Lower leg skin (tissue), 4 donors: Measurements from ENCODE around the gene PABPN1L. TPM values are rescaled to one million over a fixed set of nuclear protein-coding genes. Genes with fewer than 3 reads are reported as not detected.

Source experiments
- DNase-seq, 2 donors: peaks; one replicate each; pipeline ENCODE4 v3.0.0-alpha.2; 2019; ENCODE audit warnings: low spot score in 2 of 2
- H3K4me3 ChIP-seq: fragments of 200-600 bp; sonication (generic); 2 replicates; pipeline ENCODE4 v1.5.1; 2017; ENCODE audit warnings: mild to moderate bottlenecking, low read depth; ENCODE audit not compliant: poor library complexity, severe bottlenecking
- CTCF ChIP-seq, 3 donors: fragments of 450-650 bp; IDR thresholded peaks; one replicate each; pipeline ENCODE4 v1.5.1; 2016; ENCODE audit warnings: antibody characterized with exemption in 3 of 3, mild to moderate bottlenecking in 3 of 3, moderate library complexity in 2 of 3
- POLR2A ChIP-seq, 2 donors: fragments of 450-650 bp; IDR thresholded peaks; one replicate each; pipeline ENCODE4 v1.6.1; 2016 to 2017; ENCODE audit warnings: antibody characterized with exemption in 2 of 2, mild to moderate bottlenecking in 1 of 2, moderate library complexity in 1 of 2
- WGBS, 2 donors: methylation state at CpG; one replicate each; pipeline ENCODE4 v1.1.5; 2018; 5-methylcytosine and 5-hydroxymethylcytosine counted together
- intact Hi-C: fragments of 100-400 bp; cut with DNase I; formaldehyde crosslinking; loops from one replicate; pipeline ENCODE4 v1.15.0; 2023; ENCODE audit warnings: low total_unique reads
- total RNA-seq, 4 donors: library from RNA; depleted of rRNA; stranded (reverse); fragments of >200 nt; gene quantifications; one replicate each; pipeline ENCODE4 v1.1.0, GENCODE V29; 2016

The PABPN1L gene
- total RNA-seq, 4 donors from 2014 or later, result not detected

GRCh38 chr16:88833086-88833485, 33.4 kb downstream of the PABPN1L start:
- H3K4me3 ChIP-seq, result no peak overlapping the region
- intact Hi-C loops, result no loop called here
- TF ChIP-seq POLR2A (IDR thresholded peaks at IDR 0.05), result no peak
- no peak for TF ChIP-seq CTCF (IDR thresholded peaks at IDR 0.05)
- WGBS, 2 donors, result 95 to 96% methylated on average over 13 of the region's 13 CpGs
- DNase-seq, result no peak

- whole genome bisulfite sequencing, 2 donors, result 68 to 73% methylated on average over 9 to 13 of the region's 13 CpGs
- DNase-seq, result no peak
These were observed 34.6 kb downstream of the PABPN1L start for GRCh38 chr16:88831838-88832237.

GRCh38 chr16:88830783-88831182, 35.7 kb downstream of the PABPN1L start:
- H3K4me3 ChIP-seq, result no peak overlapping the region
- WGBS, 2 donors, result 91 to 92% methylated on average over 14 of the region's 14 CpGs
- intact Hi-C loops, result no loop called here
- no peak for DNase-seq
- TF ChIP-seq CTCF (IDR thresholded peaks at IDR 0.05) (no peak), POLR2A (IDR thresholded peaks at IDR 0.05) (no peak)

More at GRCh38 chr16:88831838-88832237, 34.6 kb downstream of the PABPN1L start:
- intact Hi-C loops, result no loop called here
- H3K4me3 ChIP-seq, result no peak overlapping the region
- TF ChIP-seq POLR2A (IDR thresholded peaks at IDR 0.05), result no peak
- no peak for TF ChIP-seq CTCF (IDR thresholded peaks at IDR 0.05)

GRCh38 chr16:88830258-88830657, 36.2 kb downstream of the PABPN1L start:
- DNase-seq, result no peak
- TF ChIP-seq POLR2A (IDR thresholded peaks at IDR 0.05) (no peak), CTCF (IDR thresholded peaks at IDR 0.05) (no peak)
- H3K4me3 ChIP-seq, result no peak overlapping the region
- intact Hi-C loops, result no loop called here
- 72 to 81% methylated on average over 11 of the region's 11 CpGs for WGBS, 2 donors

- TF ChIP-seq POLR2A (IDR thresholded peaks at IDR 0.05), result no peak
- TF ChIP-seq CTCF (IDR thresholded peaks at IDR 0.05), result no peak
- 84 to 85% methylated on average over 19 to 22 of the region's 24 CpGs for WGBS, 2 donors
- DNase-seq, result no peak
- intact Hi-C loops, result no loop called here
- no peak overlapping the region for H3K4me3 ChIP-seq
These were observed 37.7 kb downstream of the PABPN1L start for GRCh38 chr16:88828711-88829110.

GRCh38 chr16:88827727-88828126, 38.7 kb downstream of the PABPN1L start:
- whole genome bisulfite sequencing, 2 donors, result 87 to 94% methylated on average over 15 to 18 of the region's 21 CpGs
- H3K4me3 ChIP-seq, result no peak overlapping the region
- TF ChIP-seq POLR2A (IDR thresholded peaks at IDR 0.05), result no peak
- TF ChIP-seq CTCF (IDR thresholded peaks at IDR 0.05), result no peak
- intact Hi-C loops, result no loop called here
- no peak for DNase-seq
